H1 (cell line): Measurements from ENCODE around the gene CHD1. TPM values are rescaled to one million over a fixed set of nuclear protein-coding genes. Genes with fewer than 3 reads are reported as not detected.

Experiments used
- CTCF ChIA-PET: fragments of 300-600 bp; sonication (Branson Sonifier 250); formaldehyde crosslinking; loops from one replicate; lab custom pipeline; 2021; ENCODE audit not compliant: partially characterized antibody; lab: Charles Lee
- POLR2A ChIA-PET: fragments of 300-600 bp; sonication (Branson Sonifier 250); formaldehyde crosslinking; loops from one replicate; lab custom pipeline; 2021; ENCODE audit warnings: inconsistent platforms; ENCODE audit not compliant: partially characterized antibody; lab: Charles Lee
- DNase-seq, 2 experiments: peaks; one replicate each; pipeline versions ENCODE4 v3.0.0 to v3.0.0-alpha.2; 2010 to 2022; ENCODE audit warnings: low spot score in 2 of 2, low read depth in 1 of 2, mixed read lengths in 1 of 2
- FAIRE-seq: peaks from 2 replicates; lab custom pipeline; 2011; peaks lifted over from hg19 to GRCh38; lab: Jason Lieb, UNC
- H2AFZ ChIP-seq: 2 replicates; pipeline ENCODE4 v1.8.1; 2012; ENCODE audit warnings: low read length, inconsistent platforms
- H2AK5ac ChIP-seq: 2 replicates; pipeline ENCODE4 v1.6.1; 2013; ENCODE audit warnings: low read depth, low read length
- H2BK120ac ChIP-seq: replicated peaks from 2 replicates; pipeline ENCODE3; 2013; ENCODE audit warnings: low read depth, low read length, inconsistent platforms
- H2BK12ac ChIP-seq: 2 replicates; pipeline ENCODE4 v1.6.1; 2013; ENCODE audit warnings: low read depth, low read length
- H2BK15ac ChIP-seq: 2 replicates; pipeline ENCODE4 v1.6.1; 2013; ENCODE audit warnings: low read length
- H2BK20ac ChIP-seq: 2 replicates; pipeline ENCODE4 v1.6.1; 2013; ENCODE audit warnings: low read length
- H2BK5ac ChIP-seq: 2 replicates; pipeline ENCODE4 v1.6.1; 2013; ENCODE audit warnings: low read depth, low read length
- H3K14ac ChIP-seq: 2 replicates; pipeline ENCODE4 v1.6.1; 2013; ENCODE audit warnings: inconsistent platforms; ENCODE audit not compliant: insufficient read length
- H3K18ac ChIP-seq: 2 replicates; pipeline ENCODE4 v1.6.1; 2013; ENCODE audit warnings: low read length; ENCODE audit errors: extremely low read depth
- H3K23ac ChIP-seq: 2 replicates; pipeline ENCODE4 v1.6.1; 2013; ENCODE audit warnings: inconsistent platforms; ENCODE audit not compliant: insufficient read length
- H3K23me2 ChIP-seq: 2 replicates; pipeline ENCODE4 v1.6.1; 2013; ENCODE audit warnings: low read depth, low read length
- H3K27ac ChIP-seq: 2 replicates; pipeline ENCODE4 v1.6.1; 2011; ENCODE audit warnings: low read depth, low read length, inconsistent platforms
- H3K27me3 ChIP-seq, 4 experiments: replicated peaks in 1 of 4; 1 replicate in 1 of 4; 2 replicates in 3 of 4; pipeline versions ENCODE4 v1.6.1 to v1.8.1; 2011 to 2013; ENCODE audit warnings: low read length in 3 of 4, mild to moderate bottlenecking in 3 of 4, inconsistent platforms in 2 of 4, mixed read lengths in 2 of 4, moderate library complexity in 1 of 4; ENCODE audit not compliant: control insufficient read depth in 3 of 4, insufficient read depth in 3 of 4; ENCODE audit errors: extremely low read depth in 1 of 4
- H3K36me3 ChIP-seq, 4 experiments: 2 replicates each; pipeline versions ENCODE4 v1.6.1 to v1.8.1; 2011 to 2013; ENCODE audit warnings: mild to moderate bottlenecking in 4 of 4, low read length in 3 of 4, moderate library complexity in 2 of 4, control low read depth in 1 of 4, inconsistent platforms in 1 of 4; ENCODE audit not compliant: insufficient read depth in 4 of 4, control insufficient read depth in 2 of 4
- H3K4ac ChIP-seq: replicated peaks from 2 replicates; pipeline ENCODE3; 2013; ENCODE audit warnings: low read length, low read depth, mixed read lengths, inconsistent platforms; ENCODE audit not compliant: insufficient read length
- H3K4me1 ChIP-seq, 4 experiments: replicated peaks in 1 of 4; 1 replicate in 1 of 4; 2 replicates in 3 of 4; pipeline versions ENCODE4 v1.6.1 to v1.8.1; 2011 to 2013; ENCODE audit warnings: low read length in 3 of 4, inconsistent platforms in 2 of 4, mixed read lengths in 1 of 4; ENCODE audit not compliant: insufficient read depth in 4 of 4, control insufficient read depth in 3 of 4
- H3K4me2 ChIP-seq, 2 experiments: 2 replicates each; pipeline versions ENCODE4 v1.6.1 to v1.8.1; 2011 to 2013; ENCODE audit warnings: low read depth in 2 of 2, low read length in 2 of 2, control low read depth in 1 of 2, inconsistent platforms in 1 of 2, mild to moderate bottlenecking in 1 of 2; ENCODE audit not compliant: insufficient read depth in 1 of 2
- H3K4me3 ChIP-seq, 4 experiments: fragments of 200-600, 300-600 bp in 1 of 4; sonication (generic), shearing (Covaris generic), sonication (Bioruptor Twin) in 1 of 4; 2 replicates each; pipeline versions ENCODE4 v1.5.1 to v1.8.1; 2011 to 2016; ENCODE audit warnings: low read length in 4 of 4, low read depth in 3 of 4, control low read depth in 2 of 4, inconsistent platforms in 2 of 4, mild to moderate bottlenecking in 2 of 4, mixed read lengths in 1 of 4, moderate library complexity in 1 of 4; ENCODE audit not compliant: insufficient read depth in 2 of 4; ENCODE audit errors: extremely low read depth in 1 of 4
- H3K56ac ChIP-seq: replicated peaks from 2 replicates; pipeline ENCODE3; 2013; ENCODE audit warnings: low read depth, mild to moderate bottlenecking, mixed read lengths, low read length, inconsistent platforms; ENCODE audit not compliant: insufficient read length
- H3K79me1 ChIP-seq: 2 replicates; pipeline ENCODE4 v1.6.1; 2013; ENCODE audit warnings: low read depth, low read length, control low read depth
- H3K79me2 ChIP-seq, 2 experiments: 2 replicates each; pipeline versions ENCODE4 v1.6.1 to v1.8.1; 2012 to 2013; ENCODE audit warnings: low read length in 2 of 2, mild to moderate bottlenecking in 2 of 2, inconsistent platforms in 1 of 2; ENCODE audit not compliant: insufficient read depth in 2 of 2, control insufficient read depth in 1 of 2
- H3K9ac ChIP-seq, 4 experiments: replicated peaks in 1 of 4; 1 replicate in 1 of 4; 2 replicates in 3 of 4; pipeline versions ENCODE4 v1.6.1 to v1.8.1; 2011 to 2013; ENCODE audit warnings: low read depth in 3 of 4, low read length in 3 of 4, control low read depth in 2 of 4, mild to moderate bottlenecking in 2 of 4, moderate library complexity in 2 of 4, inconsistent platforms in 1 of 4; ENCODE audit errors: extremely low read depth in 1 of 4
- H3K9me3 ChIP-seq, 2 experiments: 2 replicates each; pipeline versions ENCODE4 v1.6.1 to v1.8.1; 2012 to 2013; ENCODE audit warnings: mild to moderate bottlenecking in 2 of 2, moderate library complexity in 2 of 2, control low read depth in 1 of 2, inconsistent platforms in 1 of 2, low read depth in 1 of 2, low read length in 1 of 2, mixed read lengths in 1 of 2; ENCODE audit not compliant: insufficient read depth in 2 of 2
- H4K20me1 ChIP-seq, 2 experiments: replicated peaks in 1 of 2; 2 replicates each; pipeline versions ENCODE3 to v1.8.1; 2011 to 2013; ENCODE audit warnings: inconsistent platforms in 2 of 2, low read length in 2 of 2, mild to moderate bottlenecking in 1 of 2; ENCODE audit not compliant: insufficient read depth in 2 of 2, control insufficient read depth in 1 of 2
- H4K5ac ChIP-seq: 2 replicates; pipeline ENCODE4 v1.6.1; 2013; ENCODE audit warnings: low read length, low read depth, mixed read lengths, inconsistent platforms; ENCODE audit not compliant: insufficient read length
- H4K8ac ChIP-seq: 2 replicates; pipeline ENCODE4 v1.8.0; 2013; ENCODE audit warnings: mild to moderate bottlenecking, moderate library complexity, low read length, inconsistent platforms; ENCODE audit not compliant: insufficient read depth; ENCODE audit errors: extremely low read depth
- H4K91ac ChIP-seq: replicated peaks from 2 replicates; pipeline ENCODE3; 2013; ENCODE audit warnings: low read length, mixed read lengths, inconsistent platforms; ENCODE audit not compliant: insufficient read length
- CHD1 ChIP-seq: IDR thresholded peaks from 2 replicates; pipeline ENCODE4 v1.6.1; 2012; ENCODE audit warnings: low read depth, low read length, improper control_type of control experiment
- EGR1 ChIP-seq: IDR thresholded peaks from 2 replicates; pipeline ENCODE4 v1.6.1; 2011; ENCODE audit warnings: low read depth, low read length, borderline replicate concordance
- EZH2 ChIP-seq: fragments of 200-600 bp; sonication (generic); IDR thresholded peaks from 2 replicates; pipeline ENCODE4 v1.7.1; 2012; ENCODE audit warnings: low read depth, mild to moderate bottlenecking, moderate library complexity, low read length, inconsistent platforms; ENCODE audit not compliant: severe bottlenecking
- NRF1 ChIP-seq: IDR thresholded peaks from 2 replicates; pipeline ENCODE4 v1.6.1; 2011; ENCODE audit warnings: mild to moderate bottlenecking, low read depth, low read length, improper control_type of control experiment
- SP4 ChIP-seq: IDR thresholded peaks from 2 replicates; pipeline ENCODE4 v1.6.1; 2012; ENCODE audit warnings: low read length, inconsistent platforms
- SRF ChIP-seq: IDR thresholded peaks from 2 replicates; pipeline ENCODE4 v1.6.1; 2011; ENCODE audit warnings: mild to moderate bottlenecking, low read depth, low read length, moderate library complexity
- WGBS, 2 experiments: shearing (Covaris generic) in 1 of 2; methylation state at CpG; one replicate each; pipeline versions ENCODE4 v1.1.6 to v1.1.7; 2013 to 2015; ENCODE audit warnings: low lambda C conversion rate in 2 of 2, mixed read lengths in 2 of 2, inconsistent platforms in 1 of 2, low coverage in 1 of 2, missing lambda C conversion rate in 1 of 2; ENCODE audit not compliant: insufficient replicate concordance in 2 of 2, insufficient coverage in 1 of 2, insufficient read length in 1 of 2; ENCODE audit errors: extremely low coverage in 1 of 2, missing lambda C conversion rate in 1 of 2; 5-methylcytosine and 5-hydroxymethylcytosine counted together
- polyA plus RNA-seq, 7 experiments: library from polyadenylated mRNA; depleted of rRNA in 3 of 7; stranded (reverse) in 5 of 7; unstranded in 2 of 7; fragments of >200 nt in 5 of 7; fragments of 200-250 nt in 2 of 7; gene quantifications; 1 replicate in 5 of 7; 2 replicates in 1 of 7; 4 replicates in 1 of 7; pipeline versions ENCODE4 v1.2.1 to v1.2.3, GENCODE V29; 2011 to 2013; ENCODE audit warnings: missing spikeins in 2 of 7, mixed read lengths in 2 of 7
- total RNA-seq: library from RNA; stranded (reverse); fragmentation: NEBNext Ultra II Directional; extraction: Animal tissue kit (Norgen Biotek cat#: 25700); gene quantifications from 2 replicates; pipeline ENCODE4 v1.2.1, GENCODE V29; 2021

The CHD1 gene
- total and polyA plus RNA-seq, 2 of the 8 experiments (the other 6 are each of a cell fraction or from before 2014, with no cell fraction given) = 15.6 to 53.0 TPM

GRCh38 chr5:98844865-98845264 lies 83.9 kb downstream of the CHD1 start:
- Histone ChIP-seq H3K18ac (no peak overlapping the region; the same call in 1 of the 2 replicates), H3K4me1 (no peaks in the 10 kb centered on the region), H3K14ac (no peak overlapping the region), H3K79me2 (no peaks in the 10 kb centered on the region), H4K5ac (no peak overlapping the region), H4K8ac (no peak overlapping the region), H3K56ac (no peak overlapping the region), H2AFZ (no peak overlapping the region), H3K4ac (no peak overlapping the region), H3K23ac (no peak overlapping the region), H2BK12ac (no peak overlapping the region), H3K27me3 (no peaks in the 10 kb centered on the region), H3K23me2 (no peaks in the 10 kb centered on the region), H3K4me2 (no peak overlapping the region), H2BK5ac (no peak overlapping the region), H3K36me3 (0 out of 8 replicates have a peak, but pooled peaks cover 0 to 3% (median 0%) of the 10 kb centered on the region in 4 experiments), H2BK120ac (no peak overlapping the region), H2BK15ac (no peak overlapping the region), H3K9ac (no peak overlapping the region), H4K91ac (no peak overlapping the region), H2AK5ac (no peak overlapping the region), H3K4me3 (peak overlapping the region in 1 of 4 experiments; percentile 13; a peak in 1 of 8 replicates), H3K9me3 (peaks cover 16 to 30% of the 10 kb centered on the region in 2 experiments), H3K27ac (no peak overlapping the region), H3K79me1 (no peaks in the 10 kb centered on the region), H2BK20ac (no peak overlapping the region), H4K20me1 (no peaks in the 10 kb centered on the region)
- ChIA-PET CTCF (interaction anchor here (0.6 kb wide), 1 partner anchor 216 kb away, joined by 4 read pairs; no protein-coding TSS in a partner anchor), POLR2A (interaction anchor here (0.7 kb wide), 1 partner anchor 11 kb away, joined by 3 read pairs; no protein-coding TSS in a partner anchor)
- TF ChIP-seq SP4 (no peak), SRF (no peak), CHD1 (no peak), EZH2 (no peak), NRF1 (no peak), EGR1 (no peak)
- 85% methylated on average over 6 of the region's 6 CpGs; no CpG with 5 or more reads in 1 of the 2 experiments for WGBS, 2 experiments
- FAIRE-seq = no peak
- DNase-seq = no peak
